RPMI8226 (cell line): Measurements from ENCODE around the gene PSMD2.

Experiments used
- DNase-seq: peaks from one replicate; pipeline ENCODE4 v3.0.0-alpha.2; 2015

The PSMD2 gene

DNA sequence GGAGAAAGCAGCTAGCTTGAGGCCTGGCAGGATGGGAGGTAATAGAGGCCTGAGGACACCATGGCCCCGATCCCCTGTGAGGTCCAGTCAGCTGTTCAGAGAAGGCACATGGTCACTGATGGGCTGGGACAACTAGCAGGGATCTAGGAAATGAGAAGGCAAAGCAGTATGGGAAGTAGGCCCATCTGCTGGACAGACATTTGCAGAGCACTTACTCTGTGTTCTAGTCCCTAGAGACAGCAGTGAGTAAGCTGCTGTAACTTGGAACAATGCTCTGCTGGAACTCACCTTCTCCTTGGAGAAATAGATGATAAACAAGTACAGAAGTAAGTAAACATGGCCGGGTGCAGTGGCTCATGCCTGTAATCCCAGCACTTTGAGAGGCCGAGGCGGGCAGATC lies 16.1 kb upstream of the PSMD2 start:
- DNase-seq, result no peak

DNA sequence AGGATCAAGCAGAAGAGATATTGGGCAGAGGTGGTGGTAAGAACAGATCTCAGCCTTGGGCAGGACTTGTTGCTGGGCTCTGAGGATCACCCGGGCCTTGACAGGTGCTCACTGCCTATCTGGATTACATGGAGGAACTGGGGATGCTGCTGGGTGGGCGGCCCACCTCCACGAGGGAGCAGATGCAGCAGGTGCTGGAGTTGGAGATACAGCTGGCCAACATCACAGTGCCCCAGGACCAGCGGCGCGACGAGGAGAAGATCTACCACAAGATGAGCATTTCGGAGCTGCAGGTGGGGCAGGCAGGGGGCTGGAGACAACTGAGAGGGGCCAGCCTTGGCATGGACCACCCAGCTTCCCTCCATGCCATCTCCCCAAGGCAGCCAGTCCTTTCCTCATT lies 15.4 kb upstream of the PSMD2 start:
- no peak for DNase-seq

DNA sequence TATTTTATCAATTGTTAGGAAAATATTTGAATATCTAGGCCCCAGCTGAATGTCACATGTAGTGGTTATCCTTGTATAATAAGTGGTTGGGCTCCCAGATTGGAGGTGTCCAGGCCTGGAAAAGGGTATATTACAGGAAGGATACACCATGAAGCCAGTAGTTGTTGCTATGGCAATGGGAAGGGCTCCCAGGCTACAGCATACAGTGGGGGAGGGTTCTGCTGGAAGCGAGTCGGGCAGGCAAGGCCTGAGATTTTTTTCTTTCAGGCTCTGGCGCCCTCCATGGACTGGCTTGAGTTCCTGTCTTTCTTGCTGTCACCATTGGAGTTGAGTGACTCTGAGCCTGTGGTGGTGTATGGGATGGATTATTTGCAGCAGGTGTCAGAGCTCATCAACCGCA lies 14.3 kb upstream of the PSMD2 start:
- DNase-seq, result peak; percentile 65

DNA sequence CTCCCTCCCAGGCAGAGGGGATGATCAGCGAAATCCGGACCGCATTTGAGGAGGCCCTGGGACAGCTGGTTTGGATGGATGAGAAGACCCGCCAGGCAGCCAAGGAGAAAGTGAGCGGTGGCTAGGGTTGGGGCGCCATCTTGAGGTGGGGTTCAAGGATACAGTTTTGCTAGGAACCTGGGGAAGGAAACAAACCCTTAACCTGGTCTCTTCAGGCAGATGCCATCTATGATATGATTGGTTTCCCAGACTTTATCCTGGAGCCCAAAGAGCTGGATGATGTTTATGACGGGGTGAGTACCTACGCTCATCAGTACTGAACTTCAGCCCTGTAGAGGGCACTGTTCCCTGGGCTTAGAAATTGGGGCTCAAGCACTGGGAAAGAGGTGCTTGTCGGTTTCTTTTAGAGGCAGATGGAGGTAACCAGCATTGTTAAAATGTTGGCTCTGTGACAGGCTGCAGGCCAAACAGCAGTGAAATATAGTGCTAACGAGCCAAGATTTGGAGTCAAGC lies 9.6 kb upstream of the PSMD2 start:
- peak; percentile 75 for DNase-seq

DNA sequence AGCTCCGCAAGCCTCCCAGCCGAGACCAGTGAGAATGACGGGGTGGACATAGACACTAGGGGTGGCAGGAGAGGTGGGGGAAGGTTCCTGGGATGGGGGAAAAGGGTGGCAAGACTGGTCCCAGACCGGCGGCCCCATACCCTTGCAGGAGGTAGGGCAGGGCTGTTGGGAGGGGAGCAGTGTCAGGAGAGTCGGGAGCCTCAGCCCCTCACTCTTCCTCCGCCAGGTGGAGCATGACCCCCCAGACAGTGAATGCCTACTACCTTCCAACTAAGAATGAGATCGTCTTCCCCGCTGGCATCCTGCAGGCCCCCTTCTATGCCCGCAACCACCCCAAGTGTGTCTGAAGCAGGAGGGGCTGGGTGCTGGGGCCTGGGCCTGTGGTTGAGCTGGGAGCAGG lies 8.7 kb upstream of the PSMD2 start:
- DNase-seq, result no peak

DNA sequence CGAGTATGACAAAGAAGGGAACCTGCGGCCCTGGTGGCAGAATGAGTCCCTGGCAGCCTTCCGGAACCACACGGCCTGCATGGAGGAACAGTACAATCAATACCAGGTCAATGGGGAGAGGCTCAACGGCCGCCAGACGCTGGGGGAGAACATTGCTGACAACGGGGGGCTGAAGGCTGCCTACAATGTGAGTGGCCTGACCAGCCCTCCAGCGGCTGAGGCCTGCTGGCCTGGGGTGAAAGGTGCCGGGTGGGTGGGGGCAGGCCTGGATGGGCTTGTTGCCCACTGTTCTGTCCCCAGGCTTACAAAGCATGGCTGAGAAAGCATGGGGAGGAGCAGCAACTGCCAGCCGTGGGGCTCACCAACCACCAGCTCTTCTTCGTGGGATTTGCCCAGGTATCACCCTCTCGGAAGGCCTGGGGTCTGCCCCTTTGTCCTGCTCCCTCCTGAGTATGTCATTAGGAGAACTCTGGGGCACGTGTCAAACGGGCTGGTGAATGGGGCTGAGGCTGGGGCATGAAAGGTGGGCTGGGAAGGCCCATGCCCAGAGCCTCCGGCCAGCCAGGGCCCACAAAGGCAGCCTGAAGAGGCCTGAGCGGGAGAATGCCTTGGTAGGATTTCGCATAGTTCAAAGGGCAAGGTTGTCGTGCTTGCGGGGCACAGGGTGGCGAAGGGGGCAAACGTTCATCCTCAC lies 7.8 kb upstream of the PSMD2 start:
- DNase-seq, result no peak

DNA sequence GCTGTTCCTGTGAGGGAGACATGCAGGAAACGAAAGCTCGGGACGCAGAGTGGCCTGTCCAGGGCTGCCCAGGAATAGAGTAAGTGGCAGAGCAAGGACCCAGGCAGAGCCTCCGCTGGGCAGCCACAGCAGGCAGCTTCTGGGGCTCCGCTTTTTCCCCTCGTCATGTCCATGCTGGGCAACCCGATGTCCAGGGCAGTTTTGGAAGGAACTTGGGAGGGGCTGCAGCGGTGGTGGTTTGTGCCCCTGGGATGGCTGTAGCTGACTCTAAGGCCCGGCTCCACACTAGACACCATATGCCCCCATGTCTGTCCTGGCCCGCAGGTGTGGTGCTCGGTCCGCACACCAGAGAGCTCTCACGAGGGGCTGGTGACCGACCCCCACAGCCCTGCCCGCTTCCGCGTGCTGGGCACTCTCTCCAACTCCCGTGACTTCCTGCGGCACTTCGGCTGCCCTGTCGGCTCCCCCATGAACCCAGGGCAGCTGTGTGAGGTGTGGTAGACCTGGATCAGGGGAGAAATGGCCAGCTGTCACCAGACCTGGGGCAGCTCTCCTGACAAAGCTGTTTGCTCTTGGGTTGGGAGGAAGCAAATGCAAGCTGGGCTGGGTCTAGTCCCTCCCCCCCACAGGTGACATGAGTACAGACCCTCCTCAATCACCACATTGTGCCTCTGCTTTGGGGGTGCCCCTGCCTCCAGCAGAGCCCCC lies 7.1 kb upstream of the PSMD2 start:
- no peak for DNase-seq

DNA sequence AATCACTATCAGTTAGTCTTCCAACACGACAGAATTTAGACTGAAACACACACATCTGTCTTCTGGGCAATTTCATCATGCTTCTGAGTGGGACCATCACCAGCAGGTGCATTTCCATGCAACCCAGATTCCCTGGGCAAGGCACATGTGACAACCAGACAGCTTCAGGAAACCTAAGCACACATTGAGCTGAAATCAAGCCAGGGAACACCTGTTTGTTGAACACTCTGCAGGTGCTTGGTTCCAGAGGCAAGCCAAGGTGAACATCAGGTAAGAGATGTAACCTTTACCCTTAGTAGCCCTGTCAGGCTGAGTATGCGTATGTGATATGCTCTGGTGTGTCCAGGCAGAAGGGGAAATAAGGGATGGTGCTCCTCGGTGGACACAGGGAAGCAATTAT lies 3.3 kb upstream of the PSMD2 start:
- DNase-seq, result peak; percentile 20

DNA sequence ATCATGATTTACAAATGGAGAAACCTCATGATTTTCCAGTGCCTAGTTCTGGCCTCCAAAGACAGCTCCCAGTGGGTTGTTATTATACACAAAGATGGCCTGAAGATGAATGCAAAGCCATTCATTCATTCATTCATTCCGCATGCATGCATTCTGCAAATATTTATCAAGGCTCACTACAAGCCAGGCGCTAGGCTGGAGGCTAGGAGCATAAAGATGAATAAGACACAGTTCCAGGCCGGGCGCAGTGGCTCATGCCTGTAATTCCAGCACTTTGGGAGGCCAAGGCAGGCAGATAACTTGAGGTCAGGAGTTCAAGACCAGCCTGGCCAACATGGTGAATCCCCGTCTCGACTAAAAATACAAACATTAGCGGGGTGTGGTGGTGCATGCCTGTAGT lies 2.4 kb upstream of the PSMD2 start:
- DNase-seq, result no peak

DNA sequence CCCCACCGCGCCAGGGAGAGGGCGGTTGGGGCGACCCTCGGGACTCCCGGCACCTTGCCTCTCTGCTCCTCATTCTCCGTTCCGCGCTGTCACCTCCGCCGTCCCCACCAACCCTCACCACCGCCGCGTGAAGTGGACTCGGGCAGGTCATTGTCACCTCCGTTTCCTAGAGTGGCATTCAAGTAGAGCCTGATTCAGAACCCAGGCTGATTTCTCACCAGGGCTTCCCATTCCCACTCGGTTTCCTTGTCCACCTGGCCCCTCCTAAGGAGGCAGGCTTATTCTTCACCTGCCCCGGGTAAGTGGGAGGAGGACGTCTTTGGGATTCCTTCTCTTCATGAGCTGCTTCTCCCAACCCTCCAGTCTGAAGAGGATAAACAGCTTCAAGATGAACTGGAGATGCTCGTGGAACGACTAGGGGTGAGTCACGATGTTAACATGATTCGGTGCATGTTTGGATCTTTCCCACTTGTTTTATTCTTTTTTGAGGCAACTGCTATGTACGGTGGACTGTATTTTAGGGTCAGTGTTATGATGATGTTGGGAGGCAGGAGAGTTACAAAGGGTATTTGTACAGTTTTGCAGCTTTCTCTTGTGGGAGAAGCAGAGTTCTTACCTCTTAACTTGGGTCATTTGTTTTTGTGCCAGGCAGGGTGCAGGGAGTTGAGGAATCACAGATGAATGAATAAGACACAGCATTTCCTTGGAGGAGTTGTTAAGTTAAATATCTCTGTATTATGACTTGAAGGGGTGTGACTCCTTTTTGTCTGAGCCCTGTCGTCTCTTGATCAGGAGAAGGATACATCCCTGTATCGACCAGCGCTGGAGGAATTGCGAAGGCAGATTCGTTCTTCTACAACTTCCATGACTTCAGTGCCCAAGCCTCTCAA lies 692 bp downstream of the PSMD2 start:
- peak; percentile 23 for DNase-seq

DNA sequence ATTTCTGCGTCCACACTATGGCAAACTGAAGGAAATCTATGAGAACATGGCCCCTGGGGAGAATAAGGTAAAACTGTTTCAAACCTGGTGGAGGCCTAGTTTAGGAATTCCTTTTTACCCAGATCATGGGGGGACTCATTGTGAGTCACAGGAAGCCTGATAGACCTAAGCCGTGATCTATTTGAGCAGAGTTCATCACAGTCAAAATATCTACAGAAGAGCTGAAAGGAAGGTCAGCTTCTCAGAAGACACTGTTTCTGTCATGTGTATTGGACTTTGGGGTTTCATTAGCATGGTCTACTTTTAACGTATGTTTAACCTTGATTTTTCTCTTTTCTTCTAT lies 1.3 kb downstream of the PSMD2 start:
- no peak for DNase-seq

DNA sequence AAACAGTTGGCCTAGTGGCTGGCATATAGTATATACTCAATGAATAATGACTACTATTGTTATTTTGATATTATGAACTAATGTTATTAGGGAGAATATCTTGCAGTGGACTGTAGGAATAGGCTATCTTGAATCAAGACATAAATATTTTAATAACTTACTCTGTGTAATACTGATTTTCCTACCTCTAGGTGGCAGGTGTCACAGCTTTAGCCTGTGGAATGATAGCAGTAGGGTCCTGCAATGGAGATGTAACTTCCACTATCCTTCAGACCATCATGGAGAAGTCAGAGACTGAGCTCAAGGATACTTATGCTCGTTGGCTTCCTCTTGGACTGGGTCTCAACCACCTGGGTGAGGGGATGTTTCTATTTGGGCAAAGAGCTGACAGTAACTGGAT lies 6.5 kb downstream of the PSMD2 start:
- peak; percentile 24 for DNase-seq

DNA sequence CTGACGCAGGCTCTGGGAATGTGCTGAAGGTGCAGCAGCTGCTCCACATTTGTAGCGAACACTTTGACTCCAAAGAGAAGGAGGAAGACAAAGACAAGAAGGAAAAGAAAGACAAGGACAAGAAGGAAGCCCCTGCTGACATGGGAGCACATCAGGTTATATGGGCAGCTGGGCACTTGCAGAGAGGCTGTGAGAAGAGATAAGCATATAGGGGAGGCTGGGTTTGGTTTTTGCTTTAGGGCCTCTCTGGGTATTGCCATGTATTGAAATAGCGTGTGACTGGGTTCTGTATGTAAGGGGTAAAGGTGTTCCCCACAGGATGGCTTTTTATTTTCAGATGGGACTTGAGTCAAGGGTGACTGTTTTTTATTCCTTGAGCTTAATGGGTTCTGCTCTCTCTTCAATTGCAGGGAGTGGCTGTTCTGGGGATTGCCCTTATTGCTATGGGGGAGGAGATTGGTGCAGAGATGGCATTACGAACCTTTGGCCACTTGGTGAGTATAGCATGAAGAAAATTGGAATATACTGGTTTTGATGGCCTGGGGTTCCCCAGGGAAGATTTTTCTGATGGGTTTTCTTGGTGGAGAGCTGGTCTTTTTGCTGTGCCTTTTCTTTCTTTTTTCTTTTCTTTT lies 7.4 kb downstream of the PSMD2 start:
- DNase-seq, result no peak

DNA sequence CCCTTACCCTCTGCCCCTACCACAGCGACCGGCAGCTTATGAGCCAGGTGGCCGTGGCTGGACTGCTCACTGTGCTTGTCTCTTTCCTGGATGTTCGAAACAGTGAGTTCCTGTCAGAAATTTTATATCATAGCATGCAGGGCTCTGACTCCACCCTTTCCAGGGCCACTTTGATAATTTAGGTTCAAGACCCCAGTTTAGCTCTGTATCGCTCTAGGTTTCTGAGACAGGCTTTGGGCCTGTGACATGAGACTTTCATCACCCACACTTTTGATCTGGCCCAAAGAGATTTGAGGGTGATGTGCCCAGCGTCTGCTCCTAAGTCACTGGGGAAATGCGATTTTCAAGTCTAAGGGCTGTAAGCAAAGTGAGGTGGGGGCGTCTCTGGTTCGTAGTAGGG lies 8.9 kb downstream of the PSMD2 start:
- DNase-seq, result no peak

DNA sequence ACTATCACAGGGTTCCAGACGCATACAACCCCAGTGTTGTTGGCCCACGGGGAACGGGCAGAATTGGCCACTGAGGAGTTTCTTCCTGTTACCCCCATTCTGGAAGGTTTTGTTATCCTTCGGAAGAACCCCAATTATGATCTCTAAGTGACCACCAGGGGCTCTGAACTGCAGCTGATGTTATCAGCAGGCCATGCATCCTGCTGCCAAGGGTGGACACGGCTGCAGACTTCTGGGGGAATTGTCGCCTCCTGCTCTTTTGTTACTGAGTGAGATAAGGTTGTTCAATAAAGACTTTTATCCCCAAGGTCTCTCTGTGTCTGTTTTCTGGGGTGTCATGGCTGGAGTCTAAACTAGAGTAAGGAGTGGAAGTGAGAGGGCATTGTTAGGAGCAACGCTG lies 9.7 kb downstream of the PSMD2 start:
- no peak for DNase-seq

DNA sequence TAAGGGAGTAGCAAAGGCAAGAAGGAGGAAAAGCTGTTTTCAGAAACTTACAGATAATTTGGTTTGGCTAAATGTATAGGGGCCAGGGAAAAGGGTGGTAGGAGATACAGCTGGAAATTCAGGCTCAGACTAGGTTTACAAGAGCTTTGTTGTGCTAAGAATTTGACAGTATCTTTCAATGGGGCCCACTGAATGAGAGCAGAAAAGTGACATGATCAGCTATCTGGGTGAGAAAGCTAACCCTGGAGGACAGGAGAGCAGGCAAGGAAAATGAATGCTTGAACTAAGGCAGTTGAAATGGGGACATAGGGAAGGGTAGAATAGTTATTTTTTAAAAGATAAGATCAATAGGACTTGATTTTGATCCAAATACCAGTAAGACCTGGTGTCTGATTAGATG lies 12.6 kb downstream of the PSMD2 start:
- no peak for DNase-seq

DNA sequence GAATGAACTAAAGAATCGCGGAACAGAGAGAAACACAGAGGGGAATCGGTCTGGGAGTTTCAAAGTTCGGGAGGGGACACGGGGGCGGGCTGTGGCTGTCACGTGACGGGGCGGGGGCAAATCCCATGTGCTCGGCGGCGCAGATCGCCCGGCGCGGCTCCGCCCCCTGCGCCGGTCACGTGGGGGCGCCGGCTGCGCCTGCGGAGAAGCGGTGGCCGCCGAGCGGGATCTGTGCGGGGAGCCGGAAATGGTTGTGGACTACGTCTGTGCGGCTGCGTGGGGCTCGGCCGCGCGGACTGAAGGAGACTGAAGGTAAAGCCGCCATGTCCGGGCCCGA lies 15.3 kb downstream of the PSMD2 start, which contains the start of gene EIF4G1:
Gene EIF4G1, plus strand, starts transcription at position 244 of the 337 bp plus-strand sequence. CDS start 1,191 bp downstream, outside the sequence.
- DNase-seq, result peak; percentile 97

DNA sequence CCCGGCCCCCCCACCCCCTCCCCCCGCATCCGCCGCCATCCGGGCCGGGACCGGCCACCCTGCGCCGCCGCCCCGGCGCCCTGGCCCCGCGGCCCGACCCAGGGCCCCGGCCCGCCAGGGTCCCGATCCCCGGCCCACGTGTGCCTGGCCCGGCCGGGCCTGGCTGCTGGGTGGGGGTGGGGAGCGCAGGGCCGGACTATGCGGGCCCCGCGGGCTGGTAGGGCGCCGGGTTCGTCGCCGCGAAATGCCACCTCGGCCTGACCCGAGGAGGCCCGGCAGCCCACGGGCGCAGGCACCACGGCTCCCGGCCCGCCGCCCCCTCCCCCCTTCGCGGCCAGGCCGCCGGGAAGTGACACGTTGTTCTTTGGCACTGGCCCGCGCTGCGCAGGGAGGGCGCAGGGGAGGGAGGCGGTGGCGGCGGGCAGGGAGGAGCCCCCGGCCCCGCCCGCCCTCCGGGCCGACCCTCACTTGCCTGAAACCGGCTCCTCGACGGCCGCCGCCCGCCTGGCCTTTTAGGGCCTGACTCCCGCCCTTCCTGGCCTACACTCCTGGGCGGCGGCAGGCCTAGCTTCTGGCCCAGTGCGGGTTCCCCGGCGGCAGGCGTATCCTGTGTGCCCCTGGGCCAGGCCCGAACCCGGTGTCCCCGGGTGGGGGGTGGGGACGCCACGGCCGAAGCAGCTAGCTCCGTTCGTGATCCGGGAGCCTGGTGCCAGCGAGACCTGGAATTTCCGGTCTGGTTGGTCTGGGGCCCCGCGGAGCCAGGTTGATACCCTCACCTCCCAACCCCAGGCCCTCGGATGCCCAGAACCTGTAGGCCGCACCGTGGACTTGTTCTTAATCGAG lies 15.9 kb downstream of the PSMD2 start:
- DNase-seq, result peak; percentile 80

DNA sequence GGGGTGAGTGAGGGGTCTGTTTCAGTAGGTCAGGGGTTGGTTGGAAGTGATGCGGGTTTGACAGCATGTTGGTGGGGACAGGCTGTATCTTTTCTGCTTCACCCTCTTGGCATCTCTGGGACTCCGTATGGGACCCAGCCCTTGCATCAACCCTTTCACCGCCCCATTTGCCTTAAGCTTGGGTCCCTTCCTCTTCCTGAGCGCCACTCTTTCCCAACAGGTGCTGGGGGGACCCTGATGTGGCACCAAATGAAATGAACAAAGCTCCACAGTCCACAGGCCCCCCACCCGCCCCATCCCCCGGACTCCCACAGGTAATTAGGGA lies 16.5 kb downstream of the PSMD2 start:
- DNase-seq, result no peak

DNA sequence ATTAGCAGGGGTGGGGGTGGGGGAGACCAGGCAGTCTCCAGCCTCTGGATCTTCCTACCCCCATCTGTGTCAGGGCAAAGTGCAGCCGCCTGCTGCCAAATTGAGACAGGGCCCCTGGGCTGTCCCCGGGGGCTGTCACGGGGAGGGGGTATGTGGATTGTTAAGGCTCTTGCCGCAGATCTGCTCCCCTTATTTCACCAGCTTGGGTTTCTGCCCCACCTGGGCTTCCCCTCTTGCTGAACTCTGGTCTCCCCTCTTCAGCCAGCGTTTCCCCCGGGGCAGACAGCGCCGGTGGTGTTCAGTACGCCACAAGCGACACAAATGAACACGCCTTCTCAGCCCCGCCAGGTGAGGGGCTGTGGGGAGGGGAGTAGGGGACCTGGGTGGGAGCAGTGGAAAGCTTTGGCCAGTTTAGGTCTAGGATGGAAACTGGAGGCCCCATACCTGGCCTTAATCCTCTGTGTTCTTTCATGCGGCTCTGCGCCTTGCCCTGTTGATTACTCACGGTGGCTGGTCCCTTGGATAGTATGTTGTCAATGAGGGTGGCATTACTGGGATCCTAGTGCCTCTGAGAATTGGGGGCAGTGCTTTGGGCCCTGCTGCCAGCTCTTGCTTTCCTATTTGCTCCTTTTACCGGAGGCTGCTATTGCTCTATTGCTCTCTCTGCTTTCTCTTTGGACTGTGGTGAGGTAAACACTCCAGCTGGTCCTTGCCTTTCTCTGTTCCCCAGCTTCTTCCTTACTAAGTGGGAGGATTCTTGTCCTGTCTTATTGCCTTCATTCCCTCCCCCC lies 17.0 kb downstream of the PSMD2 start:
- DNase-seq, result peak; percentile 30

DNA sequence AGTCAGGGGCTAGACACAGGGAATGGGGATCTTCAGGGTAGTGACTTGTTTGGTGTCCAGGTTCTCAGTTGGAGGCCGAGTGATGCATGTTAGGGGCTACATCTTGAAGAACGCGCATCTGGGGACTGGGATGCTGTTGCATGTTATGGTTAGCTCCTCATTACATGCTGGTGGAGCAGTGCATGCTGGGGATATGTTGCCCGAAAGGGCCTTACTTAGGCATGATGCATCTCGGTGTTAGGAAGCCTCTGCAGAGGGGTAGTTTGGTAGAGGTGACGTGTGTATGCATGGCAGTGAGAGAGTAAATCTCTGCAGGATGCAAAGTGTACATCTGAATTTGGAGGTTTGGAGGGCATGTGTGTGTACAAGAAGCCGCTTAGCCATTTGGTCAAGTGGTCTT lies 17.8 kb downstream of the PSMD2 start:
- DNase-seq, result peak; percentile 17

DNA sequence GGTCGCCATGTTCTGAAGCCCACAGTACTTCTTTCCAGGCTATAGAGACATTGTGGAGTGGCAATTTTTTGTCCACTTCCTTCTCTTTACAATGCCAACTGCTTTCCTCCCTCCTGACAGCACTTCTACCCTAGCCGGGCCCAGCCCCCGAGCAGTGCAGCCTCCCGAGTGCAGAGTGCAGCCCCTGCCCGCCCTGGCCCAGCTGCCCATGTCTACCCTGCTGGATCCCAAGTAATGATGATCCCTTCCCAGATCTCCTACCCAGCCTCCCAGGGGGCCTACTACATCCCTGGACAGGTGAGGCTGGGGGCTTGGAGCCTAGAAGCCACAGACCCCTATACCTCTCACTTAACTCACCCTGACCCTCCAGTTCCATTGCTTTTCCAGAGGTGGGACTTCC lies 18.2 kb downstream of the PSMD2 start:
- no peak for DNase-seq
